GM18502 (cell line): Measurements from ENCODE around the gene SPNS3.

Experiments
- ATAC-seq: cut with Tn5 transposase; IDR thresholded peaks from one replicate; pipeline ENCODE4 v1.9.1; 2021; ENCODE audit warnings: mild to moderate bottlenecking; ENCODE audit not compliant: unreplicated experiment, poor library complexity

SPNS3 gene

GRCh38 chr17:4505187-4505586 lies 71.4 kb downstream of the SPNS3 start:
- no peak for ATAC-seq

- ATAC-seq = no peak
Observed at GRCh38 chr17:4506175-4506813, 72.6 kb downstream of the SPNS3 start.

DNA sequence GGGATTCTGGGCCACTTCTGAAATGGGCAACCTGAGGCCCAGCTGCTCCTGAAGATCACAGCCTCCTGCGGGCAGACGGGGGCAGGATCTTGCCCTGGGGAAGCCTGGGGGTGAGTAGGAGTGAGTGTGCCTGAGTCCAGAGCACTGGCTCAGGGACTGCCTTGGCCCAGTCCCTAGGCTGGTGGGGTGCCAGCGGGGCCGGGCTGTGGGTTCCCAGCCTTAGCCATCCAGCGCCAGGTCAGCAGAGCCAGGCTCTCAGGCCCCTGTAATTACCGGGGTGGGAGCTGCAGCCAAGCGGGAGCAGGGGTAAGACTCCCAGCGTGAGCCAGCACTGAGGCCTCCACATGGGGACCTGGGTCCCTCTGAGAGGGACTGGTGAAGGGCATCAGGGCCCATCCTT lies 73.2 kb downstream of the SPNS3 start:
- ATAC-seq = no peak

DNA sequence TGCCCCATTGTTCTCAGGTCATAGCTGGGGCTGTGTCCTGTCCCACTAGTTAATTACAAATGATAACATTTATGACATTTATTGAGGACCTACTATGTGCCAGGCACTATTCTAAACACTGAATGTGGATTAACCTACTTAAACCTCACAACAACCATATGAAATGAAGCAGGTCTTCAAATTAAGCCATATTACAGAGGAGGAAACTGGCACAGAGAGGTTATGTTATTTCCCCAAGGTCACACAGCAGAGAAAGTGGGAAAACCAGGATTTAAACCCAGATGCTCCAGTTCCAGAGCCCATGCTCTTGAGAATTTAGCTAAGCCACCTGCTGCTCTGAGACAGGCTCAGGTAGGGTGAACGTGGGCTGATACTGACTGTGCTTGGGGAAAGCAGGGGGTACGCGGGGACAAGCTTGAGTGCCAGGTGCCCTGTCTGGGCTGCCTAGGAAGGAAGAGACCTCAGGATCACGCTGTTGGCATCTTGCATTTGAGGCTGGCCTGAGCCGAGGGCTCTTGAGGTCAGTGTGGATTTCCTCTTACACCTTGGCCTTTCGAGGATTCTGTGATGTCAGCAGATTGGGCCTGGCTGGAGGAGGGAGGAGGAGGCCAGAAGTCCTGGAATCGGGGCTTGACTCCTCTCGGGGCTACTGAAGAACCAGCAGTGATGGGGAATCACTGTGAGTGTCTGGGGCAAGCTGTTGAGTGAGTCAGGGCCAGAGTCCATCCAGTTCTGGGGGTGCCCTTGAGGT lies 73.8 kb downstream of the SPNS3 start:
- no peak for ATAC-seq

GRCh38 chr17:4508207-4508606 lies 74.5 kb downstream of the SPNS3 start:
- no peak for ATAC-seq

GRCh38 chr17:4509401-4509800 lies 75.7 kb downstream of the SPNS3 start:
- no peak for ATAC-seq

GRCh38 chr17:4509923-4510617 lies 76.3 kb downstream of the SPNS3 start:
- ATAC-seq = no peak

DNA sequence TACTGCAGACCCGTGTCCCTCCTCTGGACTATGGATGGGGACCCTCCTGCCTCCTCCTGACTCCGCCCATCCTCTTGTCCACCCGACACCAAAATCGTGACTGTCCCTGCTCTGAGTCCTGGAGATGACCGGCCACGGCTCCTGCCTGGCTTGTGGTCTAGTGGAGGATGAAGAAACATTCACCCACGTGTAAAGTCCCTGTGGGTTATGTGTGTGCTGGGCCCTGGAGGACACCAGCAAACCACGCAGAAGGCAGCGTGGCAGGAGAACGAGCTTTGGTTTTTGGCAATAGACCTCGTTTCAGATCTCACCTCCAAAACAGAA lies 76.8 kb downstream of the SPNS3 start:
- no peak for ATAC-seq

- no peak for ATAC-seq
Observed at GRCh38 chr17:4511199-4511932, 77.6 kb downstream of the SPNS3 start.

- ATAC-seq = no peak
Observed at GRCh38 chr17:4512156-4513112, 78.7 kb downstream of the SPNS3 start.

- no peak for ATAC-seq
Observed at GRCh38 chr17:4513113-4514032, 79.6 kb downstream of the SPNS3 start.

- ATAC-seq = no peak
Observed at GRCh38 chr17:4514206-4514605, 80.5 kb downstream of the SPNS3 start.

DNA sequence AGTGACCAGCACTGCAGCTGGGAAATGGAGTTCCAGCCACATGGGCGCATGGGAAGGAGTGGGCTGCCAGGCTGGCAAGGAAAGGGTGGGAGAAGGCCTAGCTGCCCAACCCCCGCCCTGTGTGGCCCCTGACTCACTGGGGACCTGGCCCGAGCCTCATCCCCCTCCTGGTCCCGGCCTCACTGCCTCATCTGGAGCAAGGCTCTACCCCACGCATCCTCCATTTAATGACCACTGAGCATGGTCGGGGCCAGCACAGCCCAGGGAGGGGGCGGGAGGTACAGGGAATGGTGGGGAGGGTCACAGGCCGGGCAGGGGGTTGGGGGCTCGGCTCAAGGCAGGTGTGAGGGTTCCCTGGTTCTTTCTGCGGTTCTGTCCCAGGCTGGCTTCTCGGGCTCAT lies 81.0 kb downstream of the SPNS3 start:
- no peak for ATAC-seq

GRCh38 chr17:4515501-4515900 lies 81.8 kb downstream of the SPNS3 start:
- no peak for ATAC-seq

DNA sequence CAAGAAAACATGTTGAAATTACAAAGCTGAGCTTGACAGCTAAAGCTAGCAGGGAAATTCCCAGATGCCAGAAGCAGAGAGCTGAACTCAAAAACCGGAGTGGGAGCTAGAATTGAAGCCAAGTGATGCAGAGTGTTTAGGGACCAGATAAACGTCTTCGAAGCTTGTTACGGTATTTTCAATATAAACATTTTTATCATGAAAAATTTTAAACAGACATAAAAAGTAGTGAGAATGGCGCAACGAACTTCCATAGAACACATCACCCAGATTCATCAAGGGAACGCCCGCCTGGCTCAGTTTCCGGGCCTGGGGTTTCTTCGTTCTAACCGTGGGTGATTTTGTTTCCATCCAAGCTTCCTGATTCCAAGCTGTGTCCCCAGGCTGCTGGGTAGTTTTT lies 83.0 kb downstream of the SPNS3 start:
- no peak for ATAC-seq

- ATAC-seq = no peak
Observed at GRCh38 chr17:4518901-4519300, 85.2 kb downstream of the SPNS3 start.

DNA sequence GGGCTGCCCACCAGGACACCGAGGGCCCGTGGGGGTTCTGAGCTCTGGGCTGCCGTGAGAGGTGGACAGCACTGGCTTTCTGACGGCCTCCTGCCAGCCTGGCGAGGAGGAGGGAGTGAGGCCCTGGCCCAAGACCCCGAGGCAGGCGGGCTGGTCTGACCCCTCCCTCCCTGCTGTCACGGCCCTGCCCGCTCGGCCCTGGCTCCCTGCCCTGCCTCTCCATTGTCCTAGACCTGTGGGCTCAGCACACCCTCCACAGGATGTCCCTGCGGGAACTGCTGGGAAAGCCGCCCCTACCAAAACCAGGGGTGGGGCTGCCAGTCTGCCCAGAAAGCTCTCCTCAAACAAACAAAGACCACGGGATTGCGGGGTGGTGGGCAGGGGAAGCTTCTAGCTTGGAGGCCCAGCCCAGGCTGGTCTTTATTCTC lies 85.6 kb downstream of the SPNS3 start:
- ATAC-seq = no peak

- ATAC-seq = no peak
Observed at GRCh38 chr17:4520060-4520893, 86.5 kb downstream of the SPNS3 start.
